Amygdala (tissue), 56 donors: ENCODE results near the gene C20orf202.

Source experiments
- DNase-seq, 56 donors: peaks; one replicate each; lab custom pipeline; 2025; lab: John Stamatoyannopoulos, UW

The C20orf202 gene

GRCh38 chr20:1184260-1184637, 19.0 kb upstream of the C20orf202 start:
- DNase-seq = no peak

GRCh38 chr20:1184638-1185315, 18.5 kb upstream of the C20orf202 start, which contains the start of gene TMEM74B:
Gene TMEM74B, minus strand, starts transcription at chr20:1184981. Its CDS starts 1,180 bp downstream, at chr20:1183801.
- DNase-seq = no peak

DNA sequence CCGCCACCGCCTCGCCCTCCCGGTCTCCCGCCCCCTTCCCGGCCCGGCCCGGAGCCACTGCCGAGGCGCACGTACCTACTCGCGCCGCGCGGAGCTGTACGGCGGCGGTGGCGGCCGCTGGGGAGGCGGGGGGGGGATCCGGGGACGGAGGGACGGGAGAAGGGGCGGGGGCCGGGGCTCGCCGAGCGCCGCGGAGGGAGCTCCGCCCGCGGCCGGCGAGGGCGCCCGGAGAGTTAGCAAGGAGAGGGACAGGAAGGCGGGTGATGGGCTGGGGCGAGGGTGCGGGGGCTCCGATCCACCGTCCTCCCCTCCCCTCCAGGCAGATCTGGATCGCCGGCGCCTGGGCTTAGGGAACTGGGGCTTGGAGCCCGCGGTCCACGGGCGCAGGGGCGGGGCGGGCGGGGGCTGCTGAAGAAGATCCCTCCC, 17.9 kb upstream of the C20orf202 start:
- no peak for DNase-seq

GRCh38 chr20:1185790-1186334, 17.4 kb upstream of the C20orf202 start:
- DNase-seq = peak in 4 of 56 donors; percentile 15 to 23 (median 23)

GRCh38 chr20:1186367-1186991, 16.8 kb upstream of the C20orf202 start:
- DNase-seq = no peak

DNA sequence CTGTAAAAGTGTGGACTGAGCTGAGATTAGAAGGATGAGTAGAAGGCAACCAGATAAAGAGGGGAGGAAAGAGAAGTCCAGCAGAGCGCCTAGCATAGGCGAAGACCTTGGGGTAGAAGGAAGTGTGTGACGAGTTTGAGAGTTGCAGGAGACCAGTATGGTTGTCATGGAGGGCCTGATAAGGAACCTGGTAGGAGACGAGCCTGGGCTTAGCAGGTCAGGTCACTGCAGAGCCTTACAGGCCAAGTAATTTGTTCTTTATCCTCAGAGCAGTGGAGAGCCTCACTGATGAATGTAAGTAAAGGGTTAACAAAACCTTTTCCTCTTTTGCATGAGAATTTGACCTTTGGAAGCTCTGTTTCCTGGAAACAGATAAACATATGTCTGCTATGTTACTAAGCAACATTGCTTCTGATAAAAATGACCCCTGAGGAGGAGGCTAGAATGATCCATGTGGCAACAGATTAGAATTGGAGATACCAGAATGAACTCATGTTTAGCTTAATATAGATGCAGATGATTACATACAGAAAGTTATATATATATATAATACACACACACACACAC, 15.6 kb upstream of the C20orf202 start:
- no peak for DNase-seq

DNA sequence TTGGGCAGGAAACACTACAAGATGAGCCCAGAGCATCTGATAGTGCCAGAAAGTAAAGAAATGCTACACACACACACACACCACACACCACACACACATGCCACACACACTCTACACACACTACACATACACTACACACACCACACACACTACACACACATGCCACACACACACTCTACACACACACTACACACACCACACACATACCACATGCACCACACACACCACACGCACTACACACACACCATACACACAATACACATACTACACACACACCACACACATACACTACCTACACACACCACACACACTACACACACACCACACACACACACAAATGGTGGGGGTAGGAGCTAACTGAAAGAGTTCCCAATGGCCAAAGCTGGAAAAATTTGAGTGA, 14.9 kb upstream of the C20orf202 start:
- DNase-seq = no peak

DNA sequence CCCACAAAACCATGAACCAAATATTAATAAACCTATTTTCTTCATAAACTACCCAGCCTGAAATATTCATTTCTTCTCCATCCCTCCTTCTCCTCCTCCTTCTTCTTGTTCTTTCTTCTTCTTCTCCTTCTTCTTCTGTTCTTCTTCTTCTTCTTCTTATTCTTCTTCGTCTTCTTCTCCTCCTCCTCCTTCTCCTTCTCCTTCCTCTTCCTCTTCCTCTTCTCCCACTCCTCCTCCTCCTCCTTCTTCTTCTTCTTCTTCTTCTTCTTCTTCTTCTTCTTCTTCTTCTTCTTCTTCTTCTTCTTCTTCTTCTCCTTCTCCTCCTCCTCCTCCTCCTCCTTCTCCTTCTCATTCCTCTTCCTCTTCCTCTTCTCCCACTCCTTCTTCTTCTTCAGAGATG, 13.4 kb upstream of the C20orf202 start:
- DNase-seq = no peak

DNA sequence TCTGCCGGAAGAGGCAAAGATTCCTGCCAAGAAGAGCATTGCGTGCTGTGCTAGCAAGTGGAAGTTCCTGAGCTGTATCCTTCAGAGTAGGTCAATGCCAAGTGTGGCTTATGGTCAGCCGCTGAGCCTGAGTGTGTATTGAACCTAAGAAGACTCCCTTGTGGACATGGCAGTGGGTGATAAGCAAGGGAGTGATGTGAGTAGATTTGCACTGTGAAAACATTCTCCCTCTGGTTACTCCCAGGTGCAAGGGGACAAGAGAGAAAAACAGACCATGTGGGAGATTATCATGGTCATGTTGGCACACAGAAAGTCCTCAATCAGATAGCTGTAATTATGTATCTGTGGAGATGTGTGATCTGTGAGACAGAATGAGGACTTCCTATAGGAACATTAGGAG, 12.4 kb upstream of the C20orf202 start:
- no peak for DNase-seq

GRCh38 chr20:1191299-1191698, 12.0 kb upstream of the C20orf202 start:
- no peak for DNase-seq

- no peak for DNase-seq
Measured at GRCh38 chr20:1195226-1195625, 8.0 kb upstream of the C20orf202 start.

- DNase-seq = no peak
Measured at GRCh38 chr20:1196634-1197033, 6.6 kb upstream of the C20orf202 start.

DNA sequence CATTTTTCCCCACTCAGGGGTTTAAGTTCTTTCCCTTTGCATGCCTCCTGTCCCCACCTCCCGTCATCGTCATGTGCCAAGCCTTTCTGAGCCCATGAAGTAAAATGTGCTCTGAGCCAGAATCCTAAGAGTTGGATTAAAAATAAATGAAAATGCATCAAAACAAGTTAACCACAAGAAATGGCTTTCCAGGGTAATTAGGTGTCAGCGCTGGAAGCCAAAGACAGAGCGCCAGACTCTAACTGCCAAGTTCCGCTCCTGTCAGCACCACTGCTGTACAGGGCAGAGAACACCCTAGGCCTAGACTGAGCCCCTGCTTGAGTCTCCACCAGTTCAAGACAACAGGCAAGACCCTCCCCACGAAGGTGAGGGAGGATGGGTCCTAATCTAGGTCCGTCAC, 5.5 kb upstream of the C20orf202 start:
- DNase-seq = no peak

- DNase-seq = no peak
Measured at GRCh38 chr20:1198751-1199150, 4.5 kb upstream of the C20orf202 start.

DNA sequence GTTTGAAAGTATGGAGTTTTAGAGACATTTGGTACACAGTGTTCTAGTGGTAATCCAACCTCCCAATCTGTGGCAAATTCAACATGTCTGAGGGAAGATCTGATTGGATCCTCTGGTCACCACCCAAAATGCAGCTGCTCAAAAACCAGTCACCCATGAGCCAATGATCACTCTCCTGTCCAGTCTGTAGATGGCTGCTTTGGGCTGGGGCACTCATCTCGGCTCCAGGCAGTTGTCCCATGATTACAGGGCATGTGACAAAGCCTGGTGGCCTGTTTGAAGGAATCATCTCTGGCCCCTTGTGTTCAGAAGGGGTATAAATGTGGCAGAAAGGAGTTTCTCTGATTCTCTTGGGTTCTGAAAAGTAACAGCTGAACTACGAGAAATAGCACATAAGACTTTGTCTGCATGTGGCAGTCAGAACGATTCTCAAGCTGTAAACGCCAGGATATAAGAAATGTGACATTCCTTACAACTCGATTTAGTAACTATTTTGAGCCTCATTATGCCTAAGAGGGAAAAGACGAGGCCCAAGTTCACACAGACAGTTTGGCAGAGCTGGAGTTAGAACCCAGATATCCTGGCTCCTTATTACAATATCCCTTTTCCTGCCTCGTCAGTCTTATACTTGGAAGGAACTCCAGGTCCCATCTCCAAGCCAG, 3.9 kb upstream of the C20orf202 start:
- no peak for DNase-seq

GRCh38 chr20:1199964-1200363, 3.3 kb upstream of the C20orf202 start:
- DNase-seq = no peak

- DNase-seq = no peak
Measured at GRCh38 chr20:1203630-1204029, 376 bp downstream of the C20orf202 start.

DNA sequence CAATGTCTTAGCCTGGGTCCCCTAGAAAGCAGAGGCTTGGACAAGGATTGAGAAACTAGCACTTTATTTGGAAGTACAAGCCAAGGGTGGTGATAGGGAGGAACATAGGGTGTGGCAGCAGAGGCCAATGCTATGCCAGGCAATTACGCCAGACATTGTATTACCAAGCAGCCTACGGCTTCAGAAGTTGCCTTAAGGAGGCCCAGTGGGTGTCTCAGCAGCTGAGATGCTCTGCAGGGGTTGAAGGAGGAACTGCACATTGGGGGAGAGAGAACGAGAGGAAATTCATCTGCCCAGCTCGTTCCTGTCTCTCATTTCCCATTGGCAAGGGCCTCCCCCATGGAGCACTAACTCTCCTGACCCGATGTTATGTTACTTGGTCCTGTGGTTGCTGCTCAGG, 859 bp downstream of the C20orf202 start:
- DNase-seq = no peak

DNA sequence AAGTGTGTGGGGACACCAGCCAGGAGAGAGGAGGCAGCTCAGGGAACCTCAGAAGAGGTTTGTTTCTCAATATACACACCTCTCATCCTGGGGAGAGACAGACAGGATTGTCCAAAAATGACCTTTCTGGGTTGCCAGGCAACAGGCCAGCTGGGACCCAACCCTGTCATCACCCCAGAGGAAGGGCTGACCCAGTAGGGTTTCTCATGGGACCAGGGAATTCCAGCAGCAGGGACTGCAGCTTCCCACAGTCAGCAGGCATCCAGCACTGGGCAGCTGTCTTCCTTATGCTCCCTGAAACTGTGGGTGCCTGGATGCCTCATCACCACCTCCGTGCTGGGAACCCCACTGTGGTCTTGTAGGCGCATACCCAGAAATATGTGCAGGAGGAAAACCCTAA, 1.3 kb downstream of the C20orf202 start:
- DNase-seq = no peak

DNA sequence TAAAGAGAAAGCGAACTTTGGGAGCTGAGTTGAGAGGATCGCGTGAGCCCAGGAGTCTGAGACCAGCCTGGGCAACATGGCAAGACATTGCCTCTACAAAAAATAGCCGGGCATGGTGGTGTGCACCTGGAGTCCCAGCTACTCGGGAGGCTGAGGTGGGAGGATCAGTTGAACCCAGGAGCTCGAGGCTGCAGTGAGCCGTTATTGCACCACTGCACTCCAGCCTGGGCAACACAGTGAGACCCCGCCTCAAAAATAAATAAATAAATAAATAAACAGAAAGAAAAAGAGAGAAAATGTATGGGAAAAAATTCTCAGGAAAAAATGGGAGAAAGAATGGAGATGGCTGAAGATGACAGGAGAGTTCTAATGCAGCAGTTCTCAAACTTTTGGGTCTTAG, 2.5 kb downstream of the C20orf202 start:
- DNase-seq = no peak
